Thoracic aorta (tissue), 2 donors: Measurements from ENCODE around the gene MAST2. TPM values are rescaled to one million over a fixed set of nuclear protein-coding genes. Genes with fewer than 3 reads are reported as not detected.

Experiments
- ATAC-seq: fragments of 150-250 bp; one replicate; pipeline ENCODE4 v1.8.0; 2017; ENCODE audit warnings: low read depth; ENCODE audit not compliant: insufficient number of reproducible peaks, low FRiP score
- DNase-seq: peaks from one replicate; pipeline ENCODE4 v3.0.0-alpha.2; 2020; ENCODE audit warnings: low spot score
- H3K27ac ChIP-seq, 2 donors: fragments of 200-600 bp; sonication (generic); 1 replicate in 1 of 2; 2 replicates in 1 of 2; pipeline ENCODE4 v1.5.1; 2016; ENCODE audit warnings: mild to moderate bottlenecking in 2 of 2, moderate library complexity in 2 of 2
- H3K27me3 ChIP-seq: fragments of 200-600 bp; sonication (generic); replicated peaks from 2 replicates; pipeline ENCODE4 v1.6.0; 2016; ENCODE audit warnings: mild to moderate bottlenecking; ENCODE audit not compliant: insufficient read depth
- H3K36me3 ChIP-seq: fragments of 200-600 bp; sonication (generic); one replicate; pipeline ENCODE4 v1.5.1; 2016
- H3K4me1 ChIP-seq, 2 donors: fragments of 200-600 bp; sonication (generic); 1 replicate in 1 of 2; 2 replicates in 1 of 2; pipeline versions ENCODE4 v1.5.1 to v1.6.0; 2016; ENCODE audit warnings: low read depth in 2 of 2, mild to moderate bottlenecking in 1 of 2; ENCODE audit not compliant: control insufficient read depth in 1 of 2
- H3K4me3 ChIP-seq: fragments of 200-600 bp; sonication (generic); 2 replicates; pipeline ENCODE4 v1.5.1; 2016; ENCODE audit warnings: mild to moderate bottlenecking
- H3K9me3 ChIP-seq: fragments of 200-600 bp; sonication (generic); 2 replicates; pipeline ENCODE4 v1.5.1; 2016
- CTCF ChIP-seq: fragments of 200-600 bp; sonication (generic); IDR thresholded peaks from one replicate; pipeline ENCODE4 v1.5.1; 2019; ENCODE audit warnings: antibody characterized with exemption
- total RNA-seq, 2 donors: library from RNA; depleted of rRNA; stranded (reverse); fragments of >200 nt; gene quantifications; one replicate each; pipeline versions ENCODE4 v1.1.0 to v1.2.3, GENCODE V29; 2016

The MAST2 gene
- total RNA-seq, 2 donors from 2014 or later, result 33.6 to 61.2 TPM

GRCh38 chr1:46062651-46063319 lies 259.4 kb downstream of the MAST2 start:
- Histone ChIP-seq H3K27me3 (no peaks in the 10 kb centered on the region), H3K27ac (no peak overlapping the region), H3K9me3 (no peaks in the 10 kb centered on the region), H3K36me3 (no peaks in the 10 kb centered on the region), H3K4me3 (no peak overlapping the region), H3K4me1 (no peaks in the 10 kb centered on the region)
- no peak for ATAC-seq
- no peak for DNase-seq
- no peak for TF ChIP-seq CTCF

GRCh38 chr1:46064708-46065107 lies 261.3 kb downstream of the MAST2 start:
- H3K36me3 ChIP-seq, result no peaks in the 10 kb centered on the region
- no peaks in the 10 kb centered on the region for H3K4me1 ChIP-seq
- H3K27ac ChIP-seq, result no peak overlapping the region
- H3K4me3 ChIP-seq, result no peak overlapping the region
- no peaks in the 10 kb centered on the region for H3K27me3 ChIP-seq
- DNase-seq (no peak), ATAC-seq (no peak)
- TF ChIP-seq CTCF, result no peak
- H3K9me3 ChIP-seq, result no peaks in the 10 kb centered on the region

DNA sequence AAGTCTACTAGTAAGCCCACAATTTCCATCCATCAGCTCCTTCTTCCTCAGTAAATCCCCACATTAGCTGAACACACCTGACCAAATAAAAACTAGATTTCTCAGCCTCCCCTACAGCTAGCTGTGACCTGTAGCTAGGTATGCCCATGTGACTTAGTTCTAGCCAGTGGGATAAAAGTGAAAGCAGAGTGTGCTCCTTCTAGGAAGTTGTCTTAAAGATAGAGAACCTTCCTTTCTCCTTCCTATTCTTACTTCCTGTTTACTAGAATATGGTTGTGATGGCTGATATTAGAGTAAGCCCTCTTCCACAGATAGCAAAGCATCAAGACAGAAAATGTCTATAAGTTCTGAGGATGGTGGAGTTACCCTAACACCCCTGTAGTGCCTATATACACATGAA lies 262.0 kb downstream of the MAST2 start:
- ATAC-seq, result no peak
- Histone ChIP-seq H3K9me3 (no peaks in the 10 kb centered on the region), H3K27me3 (no peaks in the 10 kb centered on the region), H3K4me1 (no peaks in the 10 kb centered on the region), H3K27ac (no peak overlapping the region), H3K4me3 (no peak overlapping the region), H3K36me3 (no peaks in the 10 kb centered on the region)
- no peak for TF ChIP-seq CTCF
- DNase-seq, result no peak

- Histone ChIP-seq H3K4me1 (no peaks in the 10 kb centered on the region), H3K9me3 (no peaks in the 10 kb centered on the region), H3K27me3 (no peaks in the 10 kb centered on the region), H3K36me3 (no peaks in the 10 kb centered on the region), H3K4me3 (no peak overlapping the region), H3K27ac (no peak overlapping the region)
- no peak for ATAC-seq
- no peak for DNase-seq
- no peak for TF ChIP-seq CTCF
These were observed 264.2 kb downstream of the MAST2 start for GRCh38 chr1:46067652-46068051.

- no peaks in the 10 kb centered on the region for H3K4me1 ChIP-seq
- DNase-seq (no peak), ATAC-seq (no peak)
- H3K27ac ChIP-seq, result no peak overlapping the region
- H3K9me3 ChIP-seq, result no peaks in the 10 kb centered on the region
- H3K4me3 ChIP-seq, result no peak overlapping the region
- TF ChIP-seq CTCF, result no peak
- no peaks in the 10 kb centered on the region for H3K27me3 ChIP-seq
- no peaks in the 10 kb centered on the region for H3K36me3 ChIP-seq
These were observed 265.1 kb downstream of the MAST2 start for GRCh38 chr1:46068525-46068924.
